CD14-positive monocyte (primary cell): ENCODE measurements around the gene GMDS. TPM values are rescaled to one million over a fixed set of nuclear protein-coding genes. Genes with fewer than 3 reads are reported as not detected.

ENCODE experiments used
- DNase-seq, 3 donors: peaks; one replicate each; pipeline ENCODE4 v3.0.0-alpha.2; 2011 to 2022
- H2AFZ ChIP-seq: 2 replicates; pipeline ENCODE4 v1.6.0; 2012; ENCODE audit warnings: mild to moderate bottlenecking, low read depth, low read length, inconsistent platforms; ENCODE audit not compliant: insufficient read depth, poor library complexity, severe bottlenecking
- H3K27ac ChIP-seq, 2 donors: 1 replicate in 1 of 2; 2 replicates in 1 of 2; pipeline ENCODE4 v1.5.1; 2012 to 2013; ENCODE audit warnings: low read length in 2 of 2, control low read depth in 1 of 2, inconsistent platforms in 1 of 2, low read depth in 1 of 2, mild to moderate bottlenecking in 1 of 2
- H3K27me3 ChIP-seq, 2 donors: one replicate each; pipeline versions ENCODE4 v1.6.0 to v1.6.1; 2011 to 2013; ENCODE audit warnings: low read length in 2 of 2; ENCODE audit not compliant: control insufficient read depth in 2 of 2, insufficient read depth in 2 of 2
- H3K36me3 ChIP-seq, 2 donors: replicated peaks in 1 of 2; 1 replicate in 1 of 2; 2 replicates in 1 of 2; pipeline versions ENCODE4 v1.5.1 to v1.6.1; 2012 to 2013; ENCODE audit warnings: low read length in 2 of 2, control low read depth in 1 of 2, inconsistent platforms in 1 of 2, mild to moderate bottlenecking in 1 of 2; ENCODE audit not compliant: insufficient read depth in 2 of 2, control insufficient read depth in 1 of 2
- H3K4me1 ChIP-seq, 2 donors: 1 replicate in 1 of 2; 2 replicates in 1 of 2; pipeline versions ENCODE4 v1.5.1 to v1.6.1; 2012 to 2013; ENCODE audit warnings: low read length in 2 of 2, control low read depth in 1 of 2, inconsistent platforms in 1 of 2, mild to moderate bottlenecking in 1 of 2, moderate library complexity in 1 of 2; ENCODE audit not compliant: insufficient read depth in 2 of 2, control insufficient read depth in 1 of 2
- H3K4me2 ChIP-seq: replicated peaks from 2 replicates; pipeline ENCODE3; 2012; ENCODE audit warnings: low read length, moderate library complexity, mild to moderate bottlenecking; ENCODE audit not compliant: poor library complexity, severe bottlenecking; ENCODE audit errors: extremely low read depth
- H3K4me3 ChIP-seq, 3 experiments: fragments of 200-600 bp in 1 of 3; sonication (generic) in 1 of 3; replicated peaks in 1 of 3; 1 replicate in 2 of 3; 2 replicates in 1 of 3; pipeline ENCODE4 v1.5.1; 2011 to 2013; ENCODE audit warnings: low read length in 3 of 3, mild to moderate bottlenecking in 3 of 3, control low read depth in 2 of 3, low read depth in 2 of 3, inconsistent platforms in 1 of 3, moderate library complexity in 1 of 3
- H3K79me2 ChIP-seq: 2 replicates; pipeline ENCODE4 v1.6.0; 2012; ENCODE audit warnings: mild to moderate bottlenecking, control low read depth, inconsistent platforms, low read length, moderate library complexity; ENCODE audit not compliant: insufficient read depth
- H3K9ac ChIP-seq: 2 replicates; pipeline ENCODE4 v1.6.0; 2017; ENCODE audit warnings: low read length, mild to moderate bottlenecking; ENCODE audit not compliant: insufficient read depth, poor library complexity, severe bottlenecking
- H3K9me3 ChIP-seq, 2 donors: replicated peaks in 1 of 2; 1 replicate in 1 of 2; 2 replicates in 1 of 2; pipeline versions ENCODE4 v1.5.1 to v1.6.1; 2012 to 2013; ENCODE audit warnings: low read length in 2 of 2, control low read depth in 1 of 2; ENCODE audit not compliant: control insufficient read depth in 1 of 2, insufficient read depth in 1 of 2
- H4K20me1 ChIP-seq: 2 replicates; pipeline ENCODE4 v1.6.0; 2012; ENCODE audit warnings: mild to moderate bottlenecking, low read length, control low read depth, moderate library complexity; ENCODE audit not compliant: insufficient read depth
- H3K27ac Mint-ChIP-seq, 7 donors: one replicate each; pipeline ENCODE4 v1.8.0; 2020; ENCODE audit warnings: mild to moderate bottlenecking in 7 of 7, mixed read lengths in 7 of 7, moderate library complexity in 6 of 7, inconsistent platforms in 2 of 7
- H3K27me3 Mint-ChIP-seq, 3 donors: one replicate each; pipeline ENCODE4 v1.8.0; 2021 to 2022; ENCODE audit warnings: low read depth in 3 of 3, mild to moderate bottlenecking in 3 of 3, mixed read lengths in 3 of 3, moderate library complexity in 3 of 3, inconsistent platforms in 1 of 3
- H3K36me3 Mint-ChIP-seq, 2 donors: one replicate each; pipeline ENCODE4 v1.8.0; 2020; ENCODE audit warnings: mixed read lengths in 2 of 2, inconsistent platforms in 1 of 2, mild to moderate bottlenecking in 1 of 2
- H3K4me1 Mint-ChIP-seq: one replicate; pipeline ENCODE4 v1.8.0; 2020; ENCODE audit warnings: mild to moderate bottlenecking, mixed read lengths
- H3K4me3 Mint-ChIP-seq, 2 donors: one replicate each; pipeline ENCODE4 v1.8.0; 2020; ENCODE audit warnings: mild to moderate bottlenecking in 2 of 2, mixed read lengths in 2 of 2, moderate library complexity in 1 of 2
- H3K9me3 Mint-ChIP-seq, 7 donors: one replicate each; pipeline ENCODE4 v1.8.0; 2020 to 2022; ENCODE audit warnings: mixed read lengths in 7 of 7, mild to moderate bottlenecking in 6 of 7, moderate library complexity in 6 of 7, inconsistent platforms in 2 of 7
- CTCF ChIP-seq: fragments of 200-600 bp; IDR thresholded peaks from one replicate; pipeline ENCODE4 v1.8.0; 2022; ENCODE audit warnings: antibody characterized with exemption, mild to moderate bottlenecking
- WGBS: methylation state at CpG from one replicate; pipeline ENCODE4 v1.1.5; 2013; ENCODE audit warnings: missing lambda C conversion rate; ENCODE audit not compliant: insufficient coverage; 5-methylcytosine and 5-hydroxymethylcytosine counted together
- intact Hi-C, 2 donors: fragments of 100-400 bp; cut with micrococcal nuclease; formaldehyde crosslinking; loops; one replicate each; pipeline versions ENCODE4 v1.15.0 to v1.15.1; 2023
- polyA plus RNA-seq, 3 donors: library from polyadenylated mRNA; depleted of rRNA in 1 of 3; unstranded in 2 of 3; stranded (reverse) in 1 of 3; fragments of 300-500 nt in 2 of 3; fragments of >200 nt in 1 of 3; fragmentation: Illumina TruSeq in 2 of 3; gene quantifications; 1 replicate in 2 of 3; 2 replicates in 1 of 3; pipeline ENCODE4 v1.2.3, GENCODE V29; 2012 to 2021

The GMDS gene
- polyA plus RNA-seq, 3 donors = 10.5 to 19.9 (median 17.6) TPM

DNA sequence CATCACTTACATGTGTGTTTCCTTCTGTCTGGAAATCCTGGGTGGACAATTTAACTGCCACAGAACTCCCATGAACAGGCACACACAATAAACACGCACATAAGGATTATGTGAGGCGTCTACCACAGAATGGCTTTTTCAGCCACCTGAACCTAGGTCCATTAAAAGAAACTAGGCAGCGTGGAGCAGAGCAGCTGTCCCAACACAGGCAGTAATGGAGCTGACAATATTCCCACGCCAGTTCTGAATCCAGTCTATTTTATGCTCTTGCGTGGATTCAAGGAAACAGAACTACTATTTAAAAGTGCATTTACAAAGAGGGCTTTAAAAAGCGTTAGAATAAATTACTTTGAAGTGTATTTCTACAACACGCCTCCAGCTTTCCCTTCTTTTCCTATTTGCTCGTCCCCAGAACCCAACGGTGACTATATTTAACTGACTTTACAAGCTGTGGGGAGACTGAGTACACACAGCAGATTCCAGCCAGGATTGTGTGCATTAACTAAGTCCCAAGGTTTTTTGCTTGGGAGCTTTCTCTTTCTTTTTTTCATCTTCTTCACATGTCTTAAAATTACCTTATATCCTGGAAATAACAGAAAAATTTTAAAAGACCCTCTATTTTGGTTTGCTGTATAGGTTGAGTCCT is 95.9 kb downstream of the GMDS start:
- no peak overlapping the region for H2AFZ ChIP-seq
- H3K79me2 ChIP-seq = no peaks in the 10 kb centered on the region
- no peaks in the 10 kb centered on the region for H3K9me3 Mint-ChIP-seq
- no peak for DNase-seq
- H3K36me3 Mint-ChIP-seq = no peaks in the 10 kb centered on the region
- intact Hi-C loops = no loop called here
- no peak overlapping the region for H3K27ac Mint-ChIP-seq
- H3K4me3 ChIP-seq = no peak overlapping the region
- no peaks in the 10 kb centered on the region for H3K4me1 Mint-ChIP-seq
- H3K4me3 Mint-ChIP-seq = no peak overlapping the region
- no peak overlapping the region for H3K4me2 ChIP-seq
- H3K27me3 ChIP-seq = no peaks in the 10 kb centered on the region
- 96% methylated on average over 5 of the region's 9 CpGs for WGBS
- H3K4me1 ChIP-seq = no peaks in the 10 kb centered on the region
- H3K9me3 ChIP-seq = no peaks in the 10 kb centered on the region
- H3K27ac ChIP-seq = no peak overlapping the region
- no peaks in the 10 kb centered on the region for H3K36me3 ChIP-seq
- no peak for TF ChIP-seq CTCF
- no peak overlapping the region for H3K9ac ChIP-seq
- peaks cover 0 to 2% (median 0%) of the 10 kb centered on the region in 3 donors for H3K27me3 Mint-ChIP-seq
- no peaks in the 10 kb centered on the region for H4K20me1 ChIP-seq

GRCh38 chr6:2148748-2149147 is 96.7 kb downstream of the GMDS start:
- no peak overlapping the region for H3K9ac ChIP-seq
- no peaks in the 10 kb centered on the region for H3K9me3 ChIP-seq
- Mint-ChIP-seq H3K27ac (no peak overlapping the region), H3K36me3 (no peaks in the 10 kb centered on the region), H3K27me3 (peaks cover 0 to 2% (median 0%) of the 10 kb centered on the region in 3 donors), H3K9me3 (no peaks in the 10 kb centered on the region), H3K4me3 (no peak overlapping the region), H3K4me1 (peaks cover 5% of the 10 kb centered on the region)
- no peak overlapping the region for H2AFZ ChIP-seq
- no peak overlapping the region for H3K4me2 ChIP-seq
- H3K27ac ChIP-seq = no peak overlapping the region
- H3K27me3 ChIP-seq = no peaks in the 10 kb centered on the region
- no peaks in the 10 kb centered on the region for H4K20me1 ChIP-seq
- DNase-seq = no peak
- no peaks in the 10 kb centered on the region for H3K79me2 ChIP-seq
- 78% methylated on average over 5 of the region's 8 CpGs for WGBS
- no peak for TF ChIP-seq CTCF
- no peak overlapping the region for H3K4me3 ChIP-seq
- intact Hi-C loops = no loop called here
- no peaks in the 10 kb centered on the region for H3K36me3 ChIP-seq
- no peaks in the 10 kb centered on the region for H3K4me1 ChIP-seq
